Keratinocyte (primary cell): ENCODE measurements around the gene OR5B21. TPM values are rescaled to one million over a fixed set of nuclear protein-coding genes. Genes with fewer than 3 reads are reported as not detected.

Experiments
- DNase-seq: peaks from one replicate; pipeline ENCODE4 v3.0.0-alpha.2; 2011; ENCODE audit warnings: low read depth, missing footprints, low spot score
- FAIRE-seq: peaks from 2 replicates; lab custom pipeline; 2011; peaks lifted over from hg19 to GRCh38; lab: Jason Lieb, UNC
- H2AFZ ChIP-seq: 2 replicates; pipeline ENCODE4 v1.6.0; 2012; ENCODE audit warnings: low read length, control low read depth, inconsistent platforms; ENCODE audit not compliant: control insufficient read depth
- H3K27ac ChIP-seq: 2 replicates; pipeline ENCODE4 v1.5.1; 2011; ENCODE audit warnings: low read length; ENCODE audit not compliant: control insufficient read depth, insufficient read depth
- H3K27me3 ChIP-seq: 3 replicates; pipeline ENCODE4 v1.6.0; 2011; ENCODE audit warnings: low read length; ENCODE audit not compliant: control insufficient read depth, insufficient read depth; ENCODE audit errors: extremely low read depth
- H3K36me3 ChIP-seq, 2 experiments: 2 replicates in 1 of 2; 3 replicates in 1 of 2; pipeline ENCODE4 v1.5.1; 2011; ENCODE audit warnings: low read length in 2 of 2, mild to moderate bottlenecking in 1 of 2; ENCODE audit not compliant: control insufficient read depth in 2 of 2, insufficient read depth in 2 of 2; ENCODE audit errors: extremely low read depth in 1 of 2
- H3K4me1 ChIP-seq: 3 replicates; pipeline ENCODE4 v1.5.1; 2011; ENCODE audit warnings: low read length; ENCODE audit not compliant: control insufficient read depth, insufficient read depth; ENCODE audit errors: extremely low read depth
- H3K4me2 ChIP-seq: 3 replicates; pipeline ENCODE4 v1.6.0; 2011; ENCODE audit warnings: low read depth, low read length; ENCODE audit not compliant: control insufficient read depth, insufficient read depth; ENCODE audit errors: extremely low read depth
- H3K4me3 ChIP-seq, 3 experiments: fragments of 200-600 bp in 1 of 3; sonication (generic) in 1 of 3; 2 replicates in 2 of 3; 3 replicates in 1 of 3; pipeline ENCODE4 v1.5.1; 2011 to 2016; ENCODE audit warnings: low read length in 3 of 3, mild to moderate bottlenecking in 3 of 3, control low read depth in 2 of 3, inconsistent platforms in 1 of 3, low read depth in 1 of 3, mixed read lengths in 1 of 3, mixed run types in 1 of 3, moderate library complexity in 1 of 3; ENCODE audit not compliant: control insufficient read depth in 2 of 3, insufficient read depth in 2 of 3; ENCODE audit errors: extremely low read depth in 1 of 3
- H3K79me2 ChIP-seq: 2 replicates; pipeline ENCODE4 v1.6.0; 2012; ENCODE audit warnings: low read length; ENCODE audit not compliant: control insufficient read depth, insufficient read depth
- H3K9ac ChIP-seq: 3 replicates; pipeline ENCODE4 v1.6.0; 2011; ENCODE audit warnings: low read length; ENCODE audit not compliant: control insufficient read depth, insufficient read depth; ENCODE audit errors: extremely low read depth
- H3K9me1 ChIP-seq: 3 replicates; pipeline ENCODE4 v1.6.0; 2011; ENCODE audit warnings: low read length; ENCODE audit not compliant: control insufficient read depth, insufficient read depth; ENCODE audit errors: extremely low read depth
- H3K9me3 ChIP-seq: 2 replicates; pipeline ENCODE4 v1.5.1; 2012; ENCODE audit warnings: low read depth, low read length; ENCODE audit not compliant: control insufficient read depth
- H4K20me1 ChIP-seq: 3 replicates; pipeline ENCODE4 v1.6.0; 2011; ENCODE audit warnings: low read length; ENCODE audit not compliant: control insufficient read depth, insufficient read depth; ENCODE audit errors: extremely low read depth
- EZH2 ChIP-seq: IDR thresholded peaks from one replicate; pipeline ENCODE4 v1.6.1; 2012; ENCODE audit warnings: inconsistent platforms, mild to moderate bottlenecking, low read length, moderate library complexity
- dilution Hi-C: fragments of 300-500 bp; cut with MboI; formaldehyde crosslinking; loops from one replicate; pipeline ENCODE4 v1.7.0; 2020; ENCODE audit warnings: low sequenced_read_pairs; ENCODE audit not compliant: extremely low pct_ligation_motif_present
- polyA plus RNA-seq, 5 experiments: library from polyadenylated mRNA; depleted of rRNA in 3 of 5; stranded (reverse) in 3 of 5; stranded (forward) in 1 of 5; unstranded in 1 of 5; fragments of >200 nt; gene quantifications; 1 replicate in 1 of 5; 2 replicates in 3 of 5; 3 replicates in 1 of 5; pipeline versions ENCODE4 v1.2.1 to v1.2.3, GENCODE V29; 2011 to 2012; ENCODE audit warnings: missing spikeins in 2 of 5, low read depth in 1 of 5, low replicate concordance in 1 of 5
- TF ChIP-seq, protein P1 (sequence below), 3 experiments: IDR thresholded peaks in 1 of 3; conservative IDR thresholded peaks in 1 of 3; optimal IDR thresholded peaks in 1 of 3; 2 replicates in 2 of 3; 3 replicates in 1 of 3; pipeline versions ENCODE3 to v1.5.1; 2011; ENCODE audit warnings: low read length in 3 of 3, mild to moderate bottlenecking in 3 of 3, moderate library complexity in 2 of 3, control low read depth in 1 of 3, inconsistent platforms in 1 of 3; ENCODE audit not compliant: insufficient read depth in 2 of 3; ENCODE audit errors: extremely low read depth in 1 of 3

Gene OR5B21
- polyA plus RNA-seq, 1 donor (not counting 4 experiments of a cell fraction or from before 2014, with no cell fraction given) = 0.09 TPM

DNA sequence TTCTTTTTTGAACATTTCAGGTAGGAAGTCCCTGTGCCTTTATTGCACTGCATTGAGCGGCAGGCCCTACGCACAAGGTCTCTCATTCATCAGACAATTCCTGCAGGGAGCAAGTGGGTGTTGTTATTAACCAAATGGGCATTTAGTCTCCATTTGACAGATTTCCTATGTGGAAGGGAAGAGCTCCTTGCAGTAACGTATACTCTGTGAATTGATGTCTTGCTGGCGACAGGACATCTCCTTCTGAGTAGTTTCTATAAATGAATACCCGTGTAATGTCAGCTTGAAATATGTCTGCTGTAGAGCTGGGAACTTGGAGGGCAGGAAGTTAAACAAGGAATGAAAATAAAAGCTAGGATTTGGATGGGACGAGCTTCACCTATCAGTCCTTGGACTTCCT, 3.7 kb downstream of the OR5B21 start:
- Histone ChIP-seq H3K27ac (no peak overlapping the region), H2AFZ (no peak overlapping the region), H3K9ac (no peak overlapping the region), H3K79me2 (no peaks in the 10 kb centered on the region), H3K9me1 (no peaks in the 10 kb centered on the region), H3K4me3 (no peak overlapping the region), H3K27me3 (no peaks in the 10 kb centered on the region), H3K9me3 (no peaks in the 10 kb centered on the region), H3K36me3 (peaks cover 0 to 1% of the 10 kb centered on the region in 2 experiments), H3K4me1 (no peaks in the 10 kb centered on the region), H3K4me2 (no peak overlapping the region), H4K20me1 (no peaks in the 10 kb centered on the region)
- FAIRE-seq (no peak), DNase-seq (no peak)
- TF ChIP-seq, protein P1, sequence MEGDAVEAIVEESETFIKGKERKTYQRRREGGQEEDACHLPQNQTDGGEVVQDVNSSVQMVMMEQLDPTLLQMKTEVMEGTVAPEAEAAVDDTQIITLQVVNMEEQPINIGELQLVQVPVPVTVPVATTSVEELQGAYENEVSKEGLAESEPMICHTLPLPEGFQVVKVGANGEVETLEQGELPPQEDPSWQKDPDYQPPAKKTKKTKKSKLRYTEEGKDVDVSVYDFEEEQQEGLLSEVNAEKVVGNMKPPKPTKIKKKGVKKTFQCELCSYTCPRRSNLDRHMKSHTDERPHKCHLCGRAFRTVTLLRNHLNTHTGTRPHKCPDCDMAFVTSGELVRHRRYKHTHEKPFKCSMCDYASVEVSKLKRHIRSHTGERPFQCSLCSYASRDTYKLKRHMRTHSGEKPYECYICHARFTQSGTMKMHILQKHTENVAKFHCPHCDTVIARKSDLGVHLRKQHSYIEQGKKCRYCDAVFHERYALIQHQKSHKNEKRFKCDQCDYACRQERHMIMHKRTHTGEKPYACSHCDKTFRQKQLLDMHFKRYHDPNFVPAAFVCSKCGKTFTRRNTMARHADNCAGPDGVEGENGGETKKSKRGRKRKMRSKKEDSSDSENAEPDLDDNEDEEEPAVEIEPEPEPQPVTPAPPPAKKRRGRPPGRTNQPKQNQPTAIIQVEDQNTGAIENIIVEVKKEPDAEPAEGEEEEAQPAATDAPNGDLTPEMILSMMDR (optimal IDR thresholded peaks at IDR 0.05 in 1 of 3, IDR thresholded peaks at IDR 0.05 in 1 of 3, conservative IDR thresholded peaks at IDR 0.05 in 1 of 3; ENCODE audit: extremely low read depth in 1 of 3, insufficient read depth in 2 of 3, low read length in 3 of 3) = no peak
- TF ChIP-seq EZH2 = no peak
- dilution Hi-C loops = no loop called here

DNA sequence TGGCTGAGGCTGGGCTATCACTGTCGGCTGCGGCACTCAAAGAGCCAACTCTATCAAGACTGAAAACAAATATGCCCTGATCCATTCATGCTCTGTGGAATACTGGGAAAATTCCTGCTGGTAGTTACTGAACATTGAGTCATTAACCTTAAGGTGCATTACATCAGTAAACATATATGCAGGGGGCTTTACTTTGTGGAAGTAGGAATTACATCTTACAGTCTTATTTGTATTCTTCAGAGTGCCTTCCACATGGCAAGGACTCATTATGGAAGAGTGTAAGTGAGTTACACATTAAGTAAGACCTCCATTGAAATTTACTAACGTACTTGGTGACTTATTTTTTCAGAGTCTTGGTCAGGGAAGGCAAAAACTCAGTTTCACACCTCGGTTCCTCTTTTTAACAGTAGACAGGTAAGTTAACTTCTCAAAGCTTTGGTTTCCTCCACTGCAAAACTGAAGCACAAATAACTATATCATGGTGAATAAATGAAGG, 4.5 kb downstream of the OR5B21 start:
- H3K27me3 ChIP-seq = no peaks in the 10 kb centered on the region
- no peaks in the 10 kb centered on the region for H3K9me3 ChIP-seq
- H3K4me3 ChIP-seq = no peak overlapping the region
- dilution Hi-C loops = no loop called here
- H3K27ac ChIP-seq = no peak overlapping the region
- no peaks in the 10 kb centered on the region for H3K79me2 ChIP-seq
- TF ChIP-seq, protein P1 (optimal IDR thresholded peaks at IDR 0.05 in 1 of 3, IDR thresholded peaks at IDR 0.05 in 1 of 3, conservative IDR thresholded peaks at IDR 0.05 in 1 of 3; ENCODE audit: extremely low read depth in 1 of 3, insufficient read depth in 2 of 3, low read length in 3 of 3) = no peak
- no peak for TF ChIP-seq EZH2
- no peaks in the 10 kb centered on the region for H4K20me1 ChIP-seq
- H3K4me1 ChIP-seq = peaks cover under 1% of the 10 kb centered on the region
- FAIRE-seq (no peak), DNase-seq (no peak)
- H3K9me1 ChIP-seq = no peaks in the 10 kb centered on the region
- H2AFZ ChIP-seq = no peak overlapping the region
- peaks cover 0 to 1% of the 10 kb centered on the region in 2 experiments for H3K36me3 ChIP-seq
- no peak overlapping the region for H3K4me2 ChIP-seq
- no peak overlapping the region for H3K9ac ChIP-seq
